Measurements from ENCODE around the gene TOMM7.

GRCh38 chr7:22858640-22859561 is 36.3 kb upstream of the TOMM7 start:
- no peak for TF ChIP-seq CTCF (IDR thresholded peaks at IDR 0.05; ENCODE audit: insufficient read depth, low read length)
- no peak for TF ChIP-seq REST (IDR thresholded peaks at IDR 0.05; ENCODE audit: insufficient replicate concordance, low read depth)
- TF ChIP-seq SPI1 (IDR thresholded peaks at IDR 0.05; ENCODE audit: borderline replicate concordance, low read depth): no peak
- TF ChIP-seq POLR2AphosphoS5 (IDR thresholded peaks at IDR 0.05; ENCODE audit: low read depth): peak; percentile 19
